Choroid plexus epithelial cell (primary cell): ENCODE data around the gene SH3PXD2A.

Experiments
- DNase-seq: peaks from one replicate; pipeline ENCODE4 v3.0.0-alpha.2; 2010; ENCODE audit warnings: low read depth
- H3K4me3 ChIP-seq: 2 replicates; pipeline ENCODE4 v1.5.1; 2011; ENCODE audit warnings: low read depth, mild to moderate bottlenecking, control low read depth, low read length, moderate library complexity
- CTCF ChIP-seq: conservative IDR thresholded peaks from 2 replicates; pipeline ENCODE4 v1.5.1; 2011; ENCODE audit warnings: low read depth, mild to moderate bottlenecking, control low read depth, inconsistent platforms, low read length, moderate library complexity

The SH3PXD2A gene

GRCh38 chr10:103712146-103712545, 143.2 kb downstream of the SH3PXD2A start:
- TF ChIP-seq CTCF = no peak
- DNase-seq = no peak

GRCh38 chr10:103711351-103711994, 143.9 kb downstream of the SH3PXD2A start:
- H3K4me3 ChIP-seq = no peak overlapping the region
- DNase-seq = no peak
- peak; percentile 46 for TF ChIP-seq CTCF

More at GRCh38 chr10:103712146-103712545, 143.2 kb downstream of the SH3PXD2A start:
- no peak overlapping the region for H3K4me3 ChIP-seq

GRCh38 chr10:103710490-103710889, 144.9 kb downstream of the SH3PXD2A start:
- DNase-seq = no peak
- no peak overlapping the region for H3K4me3 ChIP-seq
- no peak for TF ChIP-seq CTCF

- H3K4me3 ChIP-seq = no peak overlapping the region
- DNase-seq = peak; percentile 47
- TF ChIP-seq CTCF = no peak
These were observed 145.9 kb downstream of the SH3PXD2A start for GRCh38 chr10:103709341-103709920.

- H3K4me3 ChIP-seq = no peak overlapping the region
- DNase-seq = no peak
- TF ChIP-seq CTCF = no peak
These were observed 146.6 kb downstream of the SH3PXD2A start for GRCh38 chr10:103708627-103709288.

DNA sequence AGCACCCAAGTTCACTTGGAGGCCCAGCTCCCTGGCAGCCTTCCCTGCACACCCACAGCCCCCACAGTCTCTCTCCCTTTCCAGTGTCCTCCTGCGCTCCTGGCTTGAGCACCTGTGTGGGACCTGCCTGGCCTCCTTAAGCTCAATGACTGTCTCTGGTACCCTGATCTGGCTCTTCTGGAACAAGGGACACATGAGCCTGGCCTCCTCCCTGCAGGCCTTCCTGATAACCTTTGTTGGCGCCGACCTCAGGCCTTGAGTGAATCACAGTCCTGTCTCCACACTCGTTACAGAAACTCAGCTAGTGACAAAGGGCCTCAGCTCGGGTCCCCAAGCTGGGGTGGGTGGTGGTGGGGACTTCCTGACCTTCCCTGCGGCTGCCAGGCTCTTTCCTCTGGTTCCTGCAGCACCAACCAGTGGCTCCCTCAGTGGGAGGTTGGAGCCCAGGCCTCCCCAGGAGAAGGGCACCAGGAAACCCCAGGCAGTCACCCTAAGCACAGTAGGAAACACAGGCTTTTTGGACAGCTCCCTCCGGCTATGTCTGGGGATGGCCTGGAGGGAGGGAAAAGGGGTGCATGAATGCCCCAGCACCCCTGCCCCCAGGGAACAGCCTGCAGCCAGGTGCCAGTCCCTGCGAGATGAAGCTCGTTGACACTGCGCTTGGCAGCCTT, 147.3 kb downstream of the SH3PXD2A start:
- no peak for TF ChIP-seq CTCF
- H3K4me3 ChIP-seq = no peak overlapping the region
- no peak for DNase-seq
